HepG2 (cell line): ENCODE measurements around the gene CLPTM1L. TPM values are rescaled to one million over a fixed set of nuclear protein-coding genes. Genes with fewer than 3 reads are reported as not detected.

Experiments used
- AFF4 ChIP-seq: sonication (generic); formaldehyde crosslinking; IDR thresholded peaks from 2 replicates; pipeline ENCODE4 v1.4.0; 2020; ENCODE audit warnings: missing genetic modification reagents
- FOXP4 ChIP-seq: sonication (generic); formaldehyde crosslinking; IDR thresholded peaks from 2 replicates; pipeline ENCODE4 v1.4.0; 2020; ENCODE audit warnings: missing genetic modification reagents
- MEIS2 ChIP-seq: sonication (generic); formaldehyde crosslinking; IDR thresholded peaks from 2 replicates; pipeline ENCODE4 v1.9.0; 2021; ENCODE audit warnings: mild to moderate bottlenecking, missing genetic modification reagents
- ZBTB10 ChIP-seq: sonication (generic); formaldehyde crosslinking; IDR thresholded peaks from 2 replicates; pipeline ENCODE4 v1.4.0; 2020; ENCODE audit warnings: missing genetic modification reagents, borderline replicate concordance
- ZFP91 ChIP-seq: sonication (generic); formaldehyde crosslinking; IDR thresholded peaks from 2 replicates; pipeline ENCODE4 v1.9.0; 2022; ENCODE audit warnings: missing genetic modification reagents, mild to moderate bottlenecking, borderline replicate concordance
- ZNF10 ChIP-seq: sonication (generic); formaldehyde crosslinking; IDR thresholded peaks from 2 replicates; pipeline ENCODE4 v1.4.0; 2020; ENCODE audit warnings: mild to moderate bottlenecking, low read depth, missing genetic modification reagents, borderline replicate concordance
- ZSCAN22 ChIP-seq: sonication (generic); formaldehyde crosslinking; IDR thresholded peaks from 2 replicates; pipeline ENCODE4 v1.4.0; 2020; ENCODE audit warnings: mild to moderate bottlenecking, missing genetic modification reagents
- polyA plus RNA-seq, 8 experiments: library from polyadenylated mRNA; depleted of rRNA in 3 of 8; stranded (reverse) in 7 of 8; unstranded in 1 of 8; fragments of >200 nt; fragmentation: Illumina TruSeq in 4 of 8; extraction: Trizol in 4 of 8; gene quantifications; 2 replicates each; pipeline versions ENCODE4 v1.2.1 to v1.2.3, GENCODE V29; 2011 to 2016; ENCODE audit warnings: low read depth in 4 of 8, missing spikeins in 1 of 8, mixed read lengths in 1 of 8; ENCODE audit not compliant: insufficient read depth in 1 of 8
- total RNA-seq, 5 experiments: library from RNA; depleted of rRNA; stranded (reverse); fragments of >200 nt; fragmentation: Illumina TruSeq; extraction: Trizol; gene quantifications; 2 replicates each; pipeline ENCODE4 v1.2.3, GENCODE V29; 2016; ENCODE audit warnings: low read depth in 1 of 5

The CLPTM1L gene
- total and polyA plus RNA-seq, 2 of the 13 experiments (the other 11 are each of a cell fraction or from before 2014, with no cell fraction given): 80.3 to 124 TPM

- TF ChIP-seq AFF4 (no peak), ZFP91 (CRISPR knock-in tag) (no peak), ZSCAN22 (CRISPR knock-in tag) (no peak), ZBTB10 (CRISPR knock-in tag) (no peak), MEIS2 (CRISPR knock-in tag) (no peak), ZNF10 (CRISPR knock-in tag) (no peak), FOXP4 (CRISPR knock-in tag) (no peak)
Measured at GRCh38 chr5:1300581-1301083, 44.3 kb downstream of the CLPTM1L start (continued).
